ENCODE measurements around the gene FIZ1.

DNA sequence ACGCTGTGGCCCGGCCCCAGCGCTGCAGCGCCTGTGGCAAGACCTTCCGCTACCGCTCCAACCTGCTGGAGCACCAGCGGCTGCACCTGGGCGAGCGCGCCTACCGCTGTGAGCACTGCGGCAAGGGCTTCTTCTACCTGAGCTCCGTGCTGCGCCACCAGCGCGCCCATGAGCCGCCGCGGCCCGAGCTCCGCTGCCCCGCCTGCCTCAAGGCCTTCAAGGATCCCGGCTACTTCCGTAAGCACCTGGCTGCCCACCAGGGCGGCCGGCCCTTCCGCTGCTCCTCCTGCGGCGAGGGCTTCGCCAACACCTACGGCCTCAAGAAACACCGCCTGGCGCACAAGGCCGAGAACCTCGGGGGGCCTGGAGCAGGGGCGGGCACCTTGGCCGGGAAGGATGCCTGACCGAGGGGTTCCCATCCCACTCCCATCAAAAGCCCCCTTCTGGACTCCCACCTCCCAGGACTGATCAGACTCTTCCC, 17.1 kb upstream of the FIZ1 start:
- TF ChIP-seq, protein P1, sequence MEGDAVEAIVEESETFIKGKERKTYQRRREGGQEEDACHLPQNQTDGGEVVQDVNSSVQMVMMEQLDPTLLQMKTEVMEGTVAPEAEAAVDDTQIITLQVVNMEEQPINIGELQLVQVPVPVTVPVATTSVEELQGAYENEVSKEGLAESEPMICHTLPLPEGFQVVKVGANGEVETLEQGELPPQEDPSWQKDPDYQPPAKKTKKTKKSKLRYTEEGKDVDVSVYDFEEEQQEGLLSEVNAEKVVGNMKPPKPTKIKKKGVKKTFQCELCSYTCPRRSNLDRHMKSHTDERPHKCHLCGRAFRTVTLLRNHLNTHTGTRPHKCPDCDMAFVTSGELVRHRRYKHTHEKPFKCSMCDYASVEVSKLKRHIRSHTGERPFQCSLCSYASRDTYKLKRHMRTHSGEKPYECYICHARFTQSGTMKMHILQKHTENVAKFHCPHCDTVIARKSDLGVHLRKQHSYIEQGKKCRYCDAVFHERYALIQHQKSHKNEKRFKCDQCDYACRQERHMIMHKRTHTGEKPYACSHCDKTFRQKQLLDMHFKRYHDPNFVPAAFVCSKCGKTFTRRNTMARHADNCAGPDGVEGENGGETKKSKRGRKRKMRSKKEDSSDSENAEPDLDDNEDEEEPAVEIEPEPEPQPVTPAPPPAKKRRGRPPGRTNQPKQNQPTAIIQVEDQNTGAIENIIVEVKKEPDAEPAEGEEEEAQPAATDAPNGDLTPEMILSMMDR (IDR thresholded peaks at IDR 0.05): no peak
- no peak for TF ChIP-seq POLR2A (IDR thresholded peaks at IDR 0.05)
- TF ChIP-seq POLR2AphosphoS5 (IDR thresholded peaks at IDR 0.05): no peak
- TF ChIP-seq EP300 (IDR thresholded peaks at IDR 0.05): no peak

All from sigmoid colon (tissue), 4 donors.